T-helper 1 cell (primary cell): Measurements from ENCODE around the gene GFOD2.

Experiments used
- DNase-seq, 5 donors: peaks; one replicate each; pipeline ENCODE4 v3.0.0-alpha.2; 2012 to 2020

GFOD2 gene

GRCh38 chr16:67657751-67658518 lies 61.2 kb downstream of the GFOD2 start:
- no peak for DNase-seq

- no peak for DNase-seq
Observed at GRCh38 chr16:67657017-67657608, 62.0 kb downstream of the GFOD2 start.

- DNase-seq, result no peak
Observed at GRCh38 chr16:67656344-67657016, 62.6 kb downstream of the GFOD2 start.

- DNase-seq, result no peak
Observed at GRCh38 chr16:67655363-67655762, 63.8 kb downstream of the GFOD2 start.

- DNase-seq, result no peak
Observed at GRCh38 chr16:67654403-67654911, 64.7 kb downstream of the GFOD2 start.

GRCh38 chr16:67653789-67654402 lies 65.2 kb downstream of the GFOD2 start:
- DNase-seq, result no peak

- no peak for DNase-seq
Observed at GRCh38 chr16:67653128-67653788, 65.9 kb downstream of the GFOD2 start.

- DNase-seq, result no peak
Observed at GRCh38 chr16:67652578-67653127, 66.5 kb downstream of the GFOD2 start.

- DNase-seq, result no peak
Observed at GRCh38 chr16:67651847-67652246, 67.3 kb downstream of the GFOD2 start.

GRCh38 chr16:67651039-67651438 lies 68.1 kb downstream of the GFOD2 start:
- DNase-seq, result no peak

- DNase-seq, result no peak
Observed at GRCh38 chr16:67650023-67650422, 69.1 kb downstream of the GFOD2 start.

GRCh38 chr16:67649494-67649931 lies 69.6 kb downstream of the GFOD2 start:
- no peak for DNase-seq

GRCh38 chr16:67648764-67649407 lies 70.2 kb downstream of the GFOD2 start:
- no peak for DNase-seq

- no peak for DNase-seq
Observed at GRCh38 chr16:67648088-67648763, 70.9 kb downstream of the GFOD2 start.

GRCh38 chr16:67647681-67648080 lies 71.4 kb downstream of the GFOD2 start:
- no peak for DNase-seq

- DNase-seq, result no peak
Observed at GRCh38 chr16:67647111-67647651, 71.9 kb downstream of the GFOD2 start.

- DNase-seq, result peak in 1 of 5 donors; percentile 48
Observed at GRCh38 chr16:67645397-67646121, 73.6 kb downstream of the GFOD2 start.

- no peak for DNase-seq
Observed at GRCh38 chr16:67644038-67644437, 75.1 kb downstream of the GFOD2 start.

- DNase-seq, result no peak
Observed at GRCh38 chr16:67641779-67642708, 77.1 kb downstream of the GFOD2 start.
